HepG2 (cell line): ENCODE measurements around the gene RASGRF1. TPM values are rescaled to one million over a fixed set of nuclear protein-coding genes. Genes with fewer than 3 reads are reported as not detected.

ENCODE experiments used
- ARID2 ChIP-seq: sonication (generic); formaldehyde crosslinking; IDR thresholded peaks from 2 replicates; pipeline ENCODE4 v1.8.1; 2022; ENCODE audit warnings: mild to moderate bottlenecking, missing genetic modification reagents, borderline replicate concordance
- ELF3 ChIP-seq: IDR thresholded peaks from 2 replicates; pipeline ENCODE4 v1.6.1; 2016; ENCODE audit warnings: missing genetic modification reagents, missing compliant biosample characterization
- FOXA1 ChIP-seq, 2 experiments: fragments of 450-650 bp in 1 of 2; sonication (generic) in 1 of 2; formaldehyde crosslinking in 1 of 2; IDR thresholded peaks; 2 replicates each; pipeline versions ENCODE4 v1.4.0 to v1.6.1; 2016 to 2020; ENCODE audit warnings: missing genetic modification reagents in 1 of 2
- GABPA ChIP-seq, 2 experiments: IDR thresholded peaks; 2 replicates each; pipeline ENCODE4 v1.6.1; 2011 to 2016; ENCODE audit warnings: low read depth in 2 of 2, low read length in 1 of 2, missing biosample characterization in 1 of 2, missing genetic modification characterization in 1 of 2
- HDAC2 ChIP-seq: sonication (generic); formaldehyde crosslinking; IDR thresholded peaks from 2 replicates; pipeline ENCODE4 v1.4.0; 2020; ENCODE audit warnings: missing genetic modification reagents
- SALL1 ChIP-seq: sonication (generic); formaldehyde crosslinking; IDR thresholded peaks from 2 replicates; pipeline ENCODE4 v1.8.0; 2022; ENCODE audit warnings: mild to moderate bottlenecking, missing genetic modification reagents
- SCMH1 ChIP-seq: sonication (generic); formaldehyde crosslinking; IDR thresholded peaks from 2 replicates; pipeline ENCODE4 v1.9.0; 2021; ENCODE audit warnings: missing genetic modification reagents, mild to moderate bottlenecking, borderline replicate concordance
- TRAFD1 ChIP-seq: sonication (generic); formaldehyde crosslinking; IDR thresholded peaks from 2 replicates; pipeline ENCODE4 v1.5.1; 2020; ENCODE audit warnings: missing genetic modification reagents, mild to moderate bottlenecking, borderline replicate concordance
- ZFY ChIP-seq: sonication (generic); formaldehyde crosslinking; IDR thresholded peaks from 2 replicates; pipeline ENCODE4 v1.4.0; 2020; ENCODE audit warnings: missing genetic modification reagents
- ZNF484 ChIP-seq: sonication (generic); formaldehyde crosslinking; IDR thresholded peaks from 2 replicates; pipeline ENCODE4 v1.5.1; 2020; ENCODE audit warnings: mild to moderate bottlenecking, low read depth, missing genetic modification reagents, borderline replicate concordance
- polyA plus RNA-seq, 8 experiments: library from polyadenylated mRNA; depleted of rRNA in 3 of 8; stranded (reverse) in 7 of 8; unstranded in 1 of 8; fragments of >200 nt; fragmentation: Illumina TruSeq in 4 of 8; extraction: Trizol in 4 of 8; gene quantifications; 2 replicates each; pipeline versions ENCODE4 v1.2.1 to v1.2.3, GENCODE V29; 2011 to 2016; ENCODE audit warnings: low read depth in 4 of 8, missing spikeins in 1 of 8, mixed read lengths in 1 of 8; ENCODE audit not compliant: insufficient read depth in 1 of 8
- total RNA-seq, 5 experiments: library from RNA; depleted of rRNA; stranded (reverse); fragments of >200 nt; fragmentation: Illumina TruSeq; extraction: Trizol; gene quantifications; 2 replicates each; pipeline ENCODE4 v1.2.3, GENCODE V29; 2016; ENCODE audit warnings: low read depth in 1 of 5
- TF ChIP-seq, protein P1 (sequence below), 2 experiments: sonication (generic) in 1 of 2; formaldehyde crosslinking in 1 of 2; IDR thresholded peaks; 2 replicates each; pipeline versions ENCODE4 v1.4.0 to v1.6.1; 2018 to 2020; ENCODE audit warnings: missing genetic modification reagents in 2 of 2, borderline replicate concordance in 1 of 2, low read depth in 1 of 2, mild to moderate bottlenecking in 1 of 2, missing biosample characterization in 1 of 2

RASGRF1 gene
- total and polyA plus RNA-seq, 2 of the 13 experiments (the other 11 are each of a cell fraction or from before 2014, with no cell fraction given): 0.55 to 3.0 TPM

- peak; percentile 38; the same call in 1 of the 2 replicates for TF ChIP-seq HDAC2 (CRISPR knock-in tag)
- no peak for TF ChIP-seq SCMH1 (CRISPR knock-in tag)
- TF ChIP-seq, protein P1, sequence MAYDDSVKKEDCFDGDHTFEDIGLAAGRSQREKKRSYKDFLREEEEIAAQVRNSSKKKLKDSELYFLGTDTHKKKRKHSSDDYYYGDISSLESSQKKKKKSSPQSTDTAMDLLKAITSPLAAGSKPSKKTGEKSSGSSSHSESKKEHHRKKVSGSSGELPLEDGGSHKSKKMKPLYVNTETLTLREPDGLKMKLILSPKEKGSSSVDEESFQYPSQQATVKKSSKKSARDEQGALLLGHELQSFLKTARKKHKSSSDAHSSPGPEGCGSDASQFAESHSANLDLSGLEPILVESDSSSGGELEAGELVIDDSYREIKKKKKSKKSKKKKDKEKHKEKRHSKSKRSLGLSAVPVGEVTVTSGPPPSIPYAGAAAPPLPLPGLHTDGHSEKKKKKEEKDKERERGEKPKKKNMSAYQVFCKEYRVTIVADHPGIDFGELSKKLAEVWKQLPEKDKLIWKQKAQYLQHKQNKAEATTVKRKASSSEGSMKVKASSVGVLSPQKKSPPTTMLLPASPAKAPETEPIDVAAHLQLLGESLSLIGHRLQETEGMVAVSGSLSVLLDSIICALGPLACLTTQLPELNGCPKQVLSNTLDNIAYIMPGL (CRISPR knock-in tag; IDR thresholded peaks at IDR 0.05; ENCODE audit: borderline replicate concordance in 1 of 2, low read depth in 1 of 2): no peak
- TF ChIP-seq ELF3 (CRISPR knock-in tag): no peak
- TF ChIP-seq ZFY: 0 out of 2 replicates have a peak, but pooled peaks have one; percentile 25
- TF ChIP-seq TRAFD1 (CRISPR knock-in tag): no peak
- TF ChIP-seq ZNF484 (CRISPR knock-in tag): no peak
- TF ChIP-seq FOXA1 (IDR thresholded peaks at IDR 0.05): peak; percentile 49
- TF ChIP-seq FOXA1 (CRISPR knock-in tag; IDR thresholded peaks at IDR 0.05): peak; percentile 91
- TF ChIP-seq ARID2 (CRISPR knock-in tag): no peak
- no peak for TF ChIP-seq GABPA (IDR thresholded peaks at IDR 0.05; ENCODE audit: low read depth, low read length)
- TF ChIP-seq GABPA (CRISPR knock-in tag; IDR thresholded peaks at IDR 0.05; ENCODE audit: low read depth): 0 out of 2 replicates have a peak, but pooled peaks have one; percentile 21
- peak; percentile 62 for TF ChIP-seq SALL1 (CRISPR knock-in tag)
- TF ChIP-seq, all 625 proteins: peak for 58
These were observed 138.7 kb downstream of the RASGRF1 start (continued) for GRCh38 chr15:78951841-78952238.
